ENCODE measurements around the gene LETM1. TPM values are rescaled to one million over a fixed set of nuclear protein-coding genes. Genes with fewer than 3 reads are reported as not detected.

LETM1 gene
- total and polyA plus RNA-seq, 2 of the 8 experiments (the other 6 are each of a cell fraction or from before 2014, with no cell fraction given) = 19.8 to 50.1 TPM

GRCh38 chr4:1843852-1844251 is 12.1 kb downstream of the LETM1 start:
- H2AK5ac ChIP-seq (ENCODE audit: low read depth, low read length) = no peak overlapping the region
- WGBS, 2 experiments (ENCODE audit: extremely low coverage in 1 of 2, insufficient coverage in 1 of 2, insufficient read length in 1 of 2, insufficient replicate concordance in 2 of 2, low coverage in 1 of 2, low lambda C conversion rate in 2 of 2, missing lambda C conversion rate in 1 of 2) = 99% methylated on average over 10 of the region's 10 CpGs; no CpG with 5 or more reads in 1 of the 2 experiments
- FAIRE-seq = no peak
- TF ChIP-seq SP1 (IDR thresholded peaks at IDR 0.05; ENCODE audit: low read depth, low read length) (no peak), RBBP5 (IDR thresholded peaks at IDR 0.05; ENCODE audit: borderline replicate concordance, low read depth, low read length) (no peak), NRF1 (IDR thresholded peaks at IDR 0.05; ENCODE audit: low read depth, low read length) (no peak), HDAC6 (IDR thresholded peaks at IDR 0.05; ENCODE audit: low read depth, low read length) (no peak), KDM1A (IDR thresholded peaks at IDR 0.05; ENCODE audit: borderline replicate concordance, low read length) (no peak)

More at GRCh38 chr4:1843852-1844251, 12.1 kb downstream of the LETM1 start:
- Histone ChIP-seq H3K4me1 (replicated peaks in 1 of 4; ENCODE audit: control insufficient read depth in 3 of 4, insufficient read depth in 4 of 4, low read length in 3 of 4) (no peaks in the 10 kb centered on the region), H3K79me2 (ENCODE audit: control insufficient read depth in 1 of 2, insufficient read depth in 2 of 2, low read length in 2 of 2) (no peaks in the 10 kb centered on the region), H3K18ac (ENCODE audit: extremely low read depth, low read length) (no peak overlapping the region), H3K4me2 (ENCODE audit: insufficient read depth in 1 of 2, low read depth in 2 of 2, low read length in 2 of 2) (no peak overlapping the region), H2BK12ac (ENCODE audit: low read depth, low read length) (no peak overlapping the region), H4K5ac (ENCODE audit: insufficient read length, low read depth, low read length) (no peak overlapping the region), H2BK120ac (replicated peaks; ENCODE audit: low read depth, low read length) (no peak overlapping the region), H3K27ac (ENCODE audit: low read depth, low read length) (no peak overlapping the region), H3K23ac (ENCODE audit: insufficient read length) (no peak overlapping the region), H4K8ac (ENCODE audit: extremely low read depth, insufficient read depth, low read length) (no peak overlapping the region), H3K27me3 (replicated peaks in 1 of 4; ENCODE audit: control insufficient read depth in 3 of 4, extremely low read depth in 1 of 4, insufficient read depth in 3 of 4, low read length in 3 of 4) (no peaks in the 10 kb centered on the region), H4K91ac (replicated peaks; ENCODE audit: insufficient read length, low read length) (no peak overlapping the region), H3K14ac (ENCODE audit: insufficient read length) (no peak overlapping the region), H3K4me3 (ENCODE audit: extremely low read depth in 1 of 4, insufficient read depth in 2 of 4, low read depth in 3 of 4, low read length in 4 of 4) (no peak overlapping the region), H3K9ac (replicated peaks in 1 of 4; ENCODE audit: extremely low read depth in 1 of 4, low read depth in 3 of 4, low read length in 3 of 4) (no peak overlapping the region), H3K36me3 (ENCODE audit: control insufficient read depth in 2 of 4, insufficient read depth in 4 of 4, low read length in 3 of 4) (peaks cover 0 to 10% (median 6%) of the 10 kb centered on the region in 4 experiments; a peak in 6 of 8 replicates), H2BK5ac (ENCODE audit: low read depth, low read length) (no peak overlapping the region), H4K20me1 (replicated peaks in 1 of 2; ENCODE audit: control insufficient read depth in 1 of 2, insufficient read depth in 2 of 2, low read length in 2 of 2) (peaks cover 1 to 19% of the 10 kb centered on the region in 2 experiments), H2BK15ac (ENCODE audit: low read length) (no peak overlapping the region), H3K56ac (replicated peaks; ENCODE audit: insufficient read length, low read depth, low read length) (no peak overlapping the region), H3K9me3 (ENCODE audit: insufficient read depth in 2 of 2, low read depth in 1 of 2, low read length in 1 of 2) (no peaks in the 10 kb centered on the region), H3K4ac (replicated peaks; ENCODE audit: insufficient read length, low read depth, low read length) (no peak overlapping the region), H2AFZ (ENCODE audit: low read length) (no peak overlapping the region), H3K23me2 (ENCODE audit: low read depth, low read length) (no peaks in the 10 kb centered on the region), H2BK20ac (ENCODE audit: low read length) (no peak overlapping the region), H3K79me1 (ENCODE audit: low read depth, low read length) (peaks cover 10% of the 10 kb centered on the region)
- CTCF ChIA-PET (ENCODE audit: partially characterized antibody) = interaction anchor here (0.8 to 3.1 kb wide), 6 partner anchors 11 to 116 kb away, joined by 3 to 16 read pairs (median 4); no protein-coding TSS in a partner anchor
- DNase-seq (ENCODE audit: low read depth in 1 of 2, low spot score in 2 of 2) = no peak
- POLR2A ChIA-PET (ENCODE audit: partially characterized antibody) = no interaction called here
